ENCODE data around the gene HM13. TPM values are rescaled to one million over a fixed set of nuclear protein-coding genes. Genes with fewer than 3 reads are reported as not detected.

Gene HM13
- total RNA-seq, 1 experiment from 2014 or later: 183 TPM

- DNase-seq (ENCODE audit: low read depth, low spot score) (peak; percentile 57), ATAC-seq (peak; percentile 61)
- Histone ChIP-seq H4K20me1 (ENCODE audit: insufficient read depth) (no peaks in the 10 kb centered on the region), H3K9ac (ENCODE audit: low read length) (peak overlapping the region; percentile 69), H3K36me3 (ENCODE audit: control insufficient read depth in 1 of 2, insufficient read depth in 2 of 2, low read length in 2 of 2) (no peaks in the 10 kb centered on the region), H3K27me3 (ENCODE audit: insufficient read depth, low read length) (no peaks in the 10 kb centered on the region), H3K4me1 (ENCODE audit: control insufficient read depth in 1 of 2, insufficient read depth in 2 of 2, low read length in 2 of 2) (peaks cover 61 to 80% of the 10 kb centered on the region in 2 experiments), H3K27ac (ENCODE audit: low read depth, low read length) (peak overlapping the region; percentile 98), H3K9me2 (ENCODE audit: insufficient read depth) (no peaks in the 10 kb centered on the region), H3K79me2 (ENCODE audit: insufficient read depth, low read length) (peaks cover 22% of the 10 kb centered on the region), H3K4me3 (replicated peaks in 1 of 2; ENCODE audit: low read depth in 1 of 2, low read length in 2 of 2) (peak overlapping the region; percentile 51 to 58), H3K4me2 (ENCODE audit: low read length) (peak overlapping the region; percentile 81), H3K9me3 (ENCODE audit: control insufficient read depth in 1 of 2, insufficient read depth in 1 of 2, low read depth in 1 of 2, low read length in 2 of 2) (no peaks in the 10 kb centered on the region), H2AFZ (ENCODE audit: low read depth, low read length, poor library complexity, severe bottlenecking) (no peak overlapping the region)
- ChIA-PET POLR2A (interaction anchor here (1.1 to 20.0 kb wide), 4 partner anchors 11 to 29 kb away, joined by 4 to 1106 read pairs (median 54); partner anchors contain the start of gene ID1), RAD21 (ENCODE audit: low non-redundant PET in 1 of 2, low total read pairs in 2 of 2, uncharacterized antibody in 2 of 2, unreplicated experiment in 2 of 2) (interaction anchor here (0.8 to 1.3 kb wide), 4 partner anchors 8 to 33 kb away, joined by 3 to 4 read pairs (median 4); no protein-coding TSS in a partner anchor), CTCF (interaction anchor here (1.8 to 2.2 kb wide), 3 partner anchors 27 to 35 kb away, joined by 7 to 13 read pairs (median 8); no protein-coding TSS in a partner anchor)
- intact Hi-C loops (cut with micrococcal nuclease): no loop called here
- no TSS peak for BruUV-seq (replicated peaks)
- TF ChIP-seq CBX3 (IDR thresholded peaks at IDR 0.05; ENCODE audit: low read depth): no peak
- no peak for TF ChIP-seq ZNF274 (IDR thresholded peaks at IDR 0.05; ENCODE audit: low read depth, low read length)
- TF ChIP-seq FOSL1 (IDR thresholded peaks at IDR 0.05; ENCODE audit: low read depth): no peak
- TF ChIP-seq REST (IDR thresholded peaks at IDR 0.05; ENCODE audit: low read depth): no peak
- no peak for TF ChIP-seq RAD21 (IDR thresholded peaks at IDR 0.05; ENCODE audit: low read depth)
- TF ChIP-seq SIN3A (IDR thresholded peaks at IDR 0.05; ENCODE audit: low read depth): no peak
- peak; percentile 17 for TF ChIP-seq ZBTB33 (IDR thresholded peaks at IDR 0.05; ENCODE audit: extremely low read depth, insufficient replicate concordance, low read length)
- peak; percentile 91 for TF ChIP-seq POLR2AphosphoS5 (IDR thresholded peaks at IDR 0.05; ENCODE audit: low read depth, low read length)
- TF ChIP-seq POLR2A (IDR thresholded peaks at IDR 0.05; ENCODE audit: borderline replicate concordance, extremely low read depth, insufficient read depth, insufficient read length): peak; percentile 53
- TF ChIP-seq ZFX (IDR thresholded peaks at IDR 0.05): peak; percentile 25; the same call in 1 of the 2 replicates
- no peak for TF ChIP-seq EZH2phosphoT487 (IDR thresholded peaks at IDR 0.05; ENCODE audit: borderline replicate concordance)
- TF ChIP-seq JUND (IDR thresholded peaks at IDR 0.05): no peak
- no peak for TF ChIP-seq EZH2 (IDR thresholded peaks at IDR 0.05)
These were observed 81.6 kb downstream of the HM13 start for GRCh38 chr20:31595654-31596411.

Data from HCT116 (cell line).